Body of pancreas (tissue), 4 donors: ENCODE data around the gene PRTN3. TPM values are rescaled to one million over a fixed set of nuclear protein-coding genes. Genes with fewer than 3 reads are reported as not detected.

ENCODE experiments used
- ATAC-seq: fragments of 150-250 bp; one replicate; pipeline ENCODE4 v1.9.1; 2016
- DNase-seq, 4 donors: peaks; one replicate each; pipeline ENCODE4 v3.0.0-alpha.2; 2019
- H3K27ac ChIP-seq, 4 donors: fragments of 200-600 bp; sonication (generic); 1 replicate in 3 of 4; 2 replicates in 1 of 4; pipeline versions ENCODE4 v1.5.1 to v1.6.1; 2016 to 2019; ENCODE audit warnings: mild to moderate bottlenecking in 1 of 4, mixed read lengths in 1 of 4, moderate library complexity in 1 of 4
- H3K27me3 ChIP-seq, 2 donors: fragments of 200-600 bp; sonication (generic); one replicate each; pipeline ENCODE4 v1.6.0; 2016; ENCODE audit warnings: mild to moderate bottlenecking in 1 of 2
- H3K36me3 ChIP-seq, 2 donors: fragments of 200-600 bp; sonication (generic); replicated peaks in 1 of 2; 2 replicates each; pipeline ENCODE4 v1.5.1; 2016; ENCODE audit warnings: low read depth in 2 of 2; ENCODE audit not compliant: insufficient read depth in 1 of 2
- H3K4me1 ChIP-seq: fragments of 200-600 bp; sonication (generic); one replicate; pipeline ENCODE4 v1.6.0; 2016
- H3K4me3 ChIP-seq, 2 donors: fragments of 200-600 bp; sonication (generic); 1 replicate in 1 of 2; 2 replicates in 1 of 2; pipeline ENCODE4 v1.5.1; 2016 to 2019
- H3K9me3 ChIP-seq, 3 donors: fragments of 200-600 bp; sonication (generic); 1 replicate in 2 of 3; 2 replicates in 1 of 3; pipeline ENCODE4 v1.5.1; 2016
- POLR2A ChIP-seq, 3 donors: fragments of 450-650 bp; IDR thresholded peaks; one replicate each; pipeline ENCODE4 v1.6.1; 2016; ENCODE audit warnings: antibody characterized with exemption in 3 of 3, mild to moderate bottlenecking in 2 of 3
- WGBS, 2 donors: methylation state at CpG; one replicate each; pipeline ENCODE4 v1.1.5; 2017; 5-methylcytosine and 5-hydroxymethylcytosine counted together
- intact Hi-C: fragments of 100-400 bp; cut with DNase I; formaldehyde crosslinking; loops from one replicate; pipeline ENCODE4 v1.15.1; 2023
- total RNA-seq, 2 donors: library from RNA; depleted of rRNA; stranded (reverse); fragments of >200 nt; gene quantifications; one replicate each; pipeline ENCODE4 v1.1.0, GENCODE V29; 2016
- TF ChIP-seq, protein P1 (sequence below), 7 experiments: fragments of 450-650 bp in 4 of 7; fragments of 200-600 bp in 3 of 7; sonication (generic) in 3 of 7; IDR thresholded peaks; one replicate each; pipeline ENCODE4 v1.5.1; 2016 to 2019; ENCODE audit warnings: antibody characterized with exemption in 7 of 7

Gene PRTN3
- total RNA-seq, 2 donors from 2014 or later = 0.99 TPM; not detected in 1

DNA sequence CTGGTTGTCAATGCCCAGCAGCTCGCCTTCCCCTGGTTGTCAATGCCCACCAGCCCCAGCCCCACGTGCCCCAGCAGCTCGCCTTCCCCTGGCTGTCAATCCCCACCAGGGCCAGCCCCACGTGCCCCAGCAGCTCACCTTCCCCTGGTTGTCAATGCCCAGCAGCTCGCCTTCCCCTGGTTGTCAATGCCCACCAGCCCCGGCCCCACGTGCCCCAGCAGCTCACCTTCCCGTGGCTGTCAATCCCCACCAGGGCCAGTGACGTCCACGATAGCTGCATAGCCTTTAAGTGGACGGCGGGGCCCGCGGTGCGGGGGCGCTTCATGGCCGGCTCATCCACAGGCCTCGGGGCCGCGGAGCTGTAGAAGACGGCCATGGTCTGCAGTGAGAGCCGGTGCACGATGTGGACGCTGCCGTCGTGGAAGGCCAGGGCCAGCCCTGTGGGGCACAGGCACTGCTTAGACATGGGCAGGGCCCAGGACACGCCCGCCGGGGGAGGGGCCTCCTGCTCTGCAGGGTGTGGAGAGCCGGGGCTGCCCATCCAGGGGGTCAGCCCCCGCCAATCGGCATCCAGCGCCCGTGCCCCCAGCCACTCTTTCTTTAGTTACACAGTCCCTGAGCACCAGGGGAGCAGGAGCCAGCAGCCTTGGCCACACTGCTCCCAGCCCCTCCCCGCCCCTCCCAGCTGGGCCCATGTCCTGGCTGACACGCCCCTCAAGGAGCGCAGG lies 39.1 kb downstream of the PRTN3 start:
- WGBS, 2 donors = 84 to 85% methylated on average over 5 to 35 of the region's 37 CpGs
- intact Hi-C loops = no loop called here
- no peaks in the 10 kb centered on the region for H3K27me3 ChIP-seq
- no peaks in the 10 kb centered on the region for H3K4me1 ChIP-seq
- no peak for DNase-seq
- no peak for TF ChIP-seq POLR2A (IDR thresholded peaks at IDR 0.05)
- TF ChIP-seq, protein P1, sequence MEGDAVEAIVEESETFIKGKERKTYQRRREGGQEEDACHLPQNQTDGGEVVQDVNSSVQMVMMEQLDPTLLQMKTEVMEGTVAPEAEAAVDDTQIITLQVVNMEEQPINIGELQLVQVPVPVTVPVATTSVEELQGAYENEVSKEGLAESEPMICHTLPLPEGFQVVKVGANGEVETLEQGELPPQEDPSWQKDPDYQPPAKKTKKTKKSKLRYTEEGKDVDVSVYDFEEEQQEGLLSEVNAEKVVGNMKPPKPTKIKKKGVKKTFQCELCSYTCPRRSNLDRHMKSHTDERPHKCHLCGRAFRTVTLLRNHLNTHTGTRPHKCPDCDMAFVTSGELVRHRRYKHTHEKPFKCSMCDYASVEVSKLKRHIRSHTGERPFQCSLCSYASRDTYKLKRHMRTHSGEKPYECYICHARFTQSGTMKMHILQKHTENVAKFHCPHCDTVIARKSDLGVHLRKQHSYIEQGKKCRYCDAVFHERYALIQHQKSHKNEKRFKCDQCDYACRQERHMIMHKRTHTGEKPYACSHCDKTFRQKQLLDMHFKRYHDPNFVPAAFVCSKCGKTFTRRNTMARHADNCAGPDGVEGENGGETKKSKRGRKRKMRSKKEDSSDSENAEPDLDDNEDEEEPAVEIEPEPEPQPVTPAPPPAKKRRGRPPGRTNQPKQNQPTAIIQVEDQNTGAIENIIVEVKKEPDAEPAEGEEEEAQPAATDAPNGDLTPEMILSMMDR (IDR thresholded peaks at IDR 0.05) = no peak
- no peak for ATAC-seq
- no peaks in the 10 kb centered on the region for H3K9me3 ChIP-seq
- no peak overlapping the region for H3K27ac ChIP-seq
- no peak overlapping the region for H3K4me3 ChIP-seq
- peaks cover 3 to 5% of the 10 kb centered on the region in 2 donors for H3K36me3 ChIP-seq

DNA sequence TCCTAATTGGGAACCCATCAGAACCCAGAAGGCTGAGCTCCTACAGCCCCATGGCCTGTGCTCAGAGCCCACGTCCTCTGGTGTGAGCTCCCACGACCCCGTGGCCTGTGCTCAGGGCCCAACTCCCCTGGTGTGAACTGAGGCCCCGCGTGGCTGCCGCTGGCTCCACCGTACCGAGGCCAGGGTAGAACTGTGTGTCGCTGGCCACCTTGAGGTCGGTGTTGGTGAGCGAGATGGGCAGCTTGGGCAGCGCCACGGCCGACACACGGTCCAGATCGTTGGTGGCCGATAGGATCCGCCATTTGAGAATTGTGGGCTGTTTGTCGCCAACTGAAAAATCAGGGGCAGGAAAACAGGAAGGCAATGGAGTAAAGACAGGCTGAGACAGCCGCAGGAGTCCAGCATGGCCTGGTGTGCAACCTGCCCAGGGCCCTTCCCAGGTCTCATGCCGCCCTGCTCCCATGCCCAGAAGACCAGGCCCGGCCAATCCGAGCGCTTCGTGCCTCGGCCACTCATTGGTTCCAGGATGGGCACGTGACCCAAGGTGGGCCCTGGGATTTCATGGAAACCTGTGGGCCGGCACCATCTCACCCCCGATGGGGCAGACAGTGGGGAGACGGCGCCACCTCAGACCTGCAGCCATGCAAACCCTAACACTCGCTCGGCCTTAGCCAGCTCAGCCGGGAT lies 40.7 kb downstream of the PRTN3 start:
- WGBS, 2 donors = 94 to 95% methylated on average over 17 to 33 of the region's 34 CpGs
- no peaks in the 10 kb centered on the region for H3K9me3 ChIP-seq
- no peaks in the 10 kb centered on the region for H3K4me1 ChIP-seq
- ATAC-seq (no peak), DNase-seq (no peak)
- no peaks in the 10 kb centered on the region for H3K27me3 ChIP-seq
- H3K36me3 ChIP-seq = peaks cover 5 to 7% of the 10 kb centered on the region in 2 donors
- TF ChIP-seq, protein P1 (IDR thresholded peaks at IDR 0.05) = no peak
- TF ChIP-seq POLR2A (IDR thresholded peaks at IDR 0.05) = no peak
- intact Hi-C loops = no loop called here
- no peak overlapping the region for H3K4me3 ChIP-seq
- H3K27ac ChIP-seq = no peak overlapping the region

DNA sequence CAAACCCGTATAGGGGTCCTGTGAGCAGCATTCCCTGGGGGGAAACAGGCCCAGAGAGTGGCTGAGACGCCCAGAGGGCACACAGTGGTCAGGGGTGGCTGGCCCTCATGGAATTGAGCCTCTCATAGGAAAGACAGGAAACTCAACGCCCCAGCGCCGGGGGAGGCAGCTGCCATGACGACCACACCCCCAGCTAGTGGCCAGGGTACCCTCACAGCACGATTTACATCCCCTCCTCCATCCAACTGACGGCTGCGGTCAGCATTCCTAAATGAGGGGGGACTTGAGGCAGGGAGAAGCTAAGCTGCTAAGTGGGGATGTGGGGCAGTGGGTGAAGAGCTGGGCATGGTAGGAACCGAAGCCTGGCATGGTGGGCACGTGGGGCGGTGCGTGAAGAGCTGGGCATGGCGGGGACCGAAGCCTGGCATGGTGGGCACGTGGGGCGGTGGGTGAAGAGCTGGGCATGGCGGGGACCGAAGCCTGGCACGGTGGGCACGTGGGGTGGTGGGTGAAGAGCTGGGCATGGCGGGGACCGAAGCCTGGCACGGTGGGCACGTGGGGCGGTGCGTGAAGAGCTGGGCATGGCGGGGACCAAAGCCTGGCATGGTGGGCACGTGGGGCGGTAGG lies 42.2 kb downstream of the PRTN3 start:
- Histone ChIP-seq H3K4me3 (no peak overlapping the region), H3K4me1 (no peaks in the 10 kb centered on the region), H3K27ac (no peak overlapping the region), H3K36me3 (peaks cover 3 to 7% of the 10 kb centered on the region in 2 donors), H3K9me3 (no peaks in the 10 kb centered on the region), H3K27me3 (no peaks in the 10 kb centered on the region)
- TF ChIP-seq POLR2A (IDR thresholded peaks at IDR 0.05) = no peak
- TF ChIP-seq, protein P1 (IDR thresholded peaks at IDR 0.05) = no peak
- ATAC-seq (no peak), DNase-seq (no peak)
- intact Hi-C loops = no loop called here
- WGBS, 2 donors = 90 to 97% methylated on average over 22 to 30 of the region's 30 CpGs

DNA sequence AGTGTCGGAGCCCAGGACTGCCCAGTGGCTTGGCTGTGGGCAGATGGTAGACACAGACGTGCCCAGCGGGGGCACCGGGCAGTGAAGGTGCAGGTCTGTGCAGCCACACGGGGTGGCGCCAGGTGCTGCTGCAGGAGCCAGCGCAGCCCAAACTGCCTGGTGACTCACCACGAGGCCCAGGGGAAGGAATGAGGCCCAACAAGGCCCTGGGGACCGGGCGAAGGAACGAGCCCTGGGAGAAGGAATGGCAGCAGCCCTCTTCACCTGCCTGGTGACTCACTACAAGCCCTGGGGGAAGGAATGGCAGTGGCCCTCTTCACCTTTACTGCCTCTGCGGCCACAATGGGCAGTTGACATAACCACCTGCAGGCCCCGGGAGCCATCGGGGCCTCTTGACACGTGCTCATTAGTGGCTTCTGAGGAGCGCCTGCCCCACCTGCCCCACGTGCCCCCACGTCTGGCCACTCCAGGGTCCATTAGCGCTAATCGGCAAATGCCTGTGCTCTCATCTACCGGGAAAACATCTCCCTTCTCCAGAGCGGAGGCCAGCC lies 42.9 kb downstream of the PRTN3 start:
- Histone ChIP-seq H3K4me3 (no peak overlapping the region), H3K27me3 (no peaks in the 10 kb centered on the region), H3K36me3 (peaks cover 3 to 7% of the 10 kb centered on the region in 2 donors), H3K9me3 (no peaks in the 10 kb centered on the region), H3K27ac (no peak overlapping the region), H3K4me1 (no peaks in the 10 kb centered on the region)
- WGBS, 2 donors = 85 to 96% methylated on average over 6 to 16 of the region's 22 CpGs
- DNase-seq (no peak), ATAC-seq (no peak)
- intact Hi-C loops = no loop called here
- no peak for TF ChIP-seq POLR2A (IDR thresholded peaks at IDR 0.05)
- TF ChIP-seq, protein P1 (IDR thresholded peaks at IDR 0.05) = no peak
